ENCODE data around the gene CDR2. TPM values are rescaled to one million over a fixed set of nuclear protein-coding genes. Genes with fewer than 3 reads are reported as not detected.
A peak's percentile ranks its signal among the peaks of the same experiment; 100 is the strongest.

Gene CDR2
- 10 to 100 TPM; 22.7 to 38.4 (median 30.3) TPM for total RNA-seq

GRCh38 chr16:22374311-22375116, at the start of gene CDR2:
TSS of gene CDR2 (minus strand) at chr16:22374619. CDS start at chr16:22374309, 310 bp downstream.
- no peaks in the 10 kb centered on the region for H3K27me3 ChIP-seq
- TF ChIP-seq POLR2A (IDR thresholded peaks at IDR 0.05) (peak; percentile 89 to 91), CTCF (IDR thresholded peaks at IDR 0.05) (peak in 2 of 6 experiments; percentile 1 to 2)
- peak; percentile 97 to 99 (median 99) for DNase-seq

DNA sequence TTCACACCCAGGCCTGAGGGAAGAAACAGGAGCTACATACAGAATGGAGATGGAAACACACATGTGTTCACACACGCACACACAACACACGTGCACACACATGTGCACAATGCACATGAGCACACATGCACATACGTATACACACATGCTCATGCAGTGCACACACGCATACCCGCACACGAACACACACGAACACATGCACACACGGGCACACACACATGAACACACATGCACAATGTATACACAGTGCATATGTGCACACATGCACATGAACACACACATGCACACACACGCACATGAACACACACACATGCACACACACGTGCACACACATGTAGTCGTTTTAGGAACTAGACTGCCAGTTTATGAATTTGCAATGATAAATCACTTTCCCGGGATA, 49.3 kb upstream of the CDR2 start:
- H3K36me3 ChIP-seq, result peaks cover 0 to 31% (median 0%) of the 10 kb centered on the region in 3 donors
- H3K4me3 ChIP-seq, result no peak overlapping the region
- H3K27me3 ChIP-seq, result no peaks in the 10 kb centered on the region
- H3K4me1 ChIP-seq, result no peaks in the 10 kb centered on the region
- no peak for DNase-seq
- peak overlapping the region in 2 of 4 donors; percentile 9 to 58 for H3K27ac ChIP-seq
- TF ChIP-seq POLR2A (IDR thresholded peaks at IDR 0.05) (no peak), CTCF (IDR thresholded peaks at IDR 0.05) (no peak)
- H3K9me3 ChIP-seq, result no peaks in the 10 kb centered on the region

More at GRCh38 chr16:22374311-22375116, at the start of gene CDR2:
- Histone ChIP-seq H3K36me3 (no peaks in the 10 kb centered on the region), H3K4me1 (peaks cover 0 to 24% (median 4%) of the 10 kb centered on the region in 4 donors), H3K4me3 (peak within 1 kb of the TSS; percentile 82 to 98 (median 96)), H3K9me3 (no peaks in the 10 kb centered on the region), H3K27ac (peak within 1 kb of the TSS; percentile 90 to 93 (median 90))

GRCh38 chr16:22421136-22421535, 46.7 kb upstream of the CDR2 start:
- Histone ChIP-seq H3K27ac (no peak overlapping the region), H3K9me3 (no peaks in the 10 kb centered on the region), H3K27me3 (no peaks in the 10 kb centered on the region), H3K4me3 (no peak overlapping the region), H3K36me3 (peaks cover 0 to 18% (median 0%) of the 10 kb centered on the region in 3 donors), H3K4me1 (no peaks in the 10 kb centered on the region)
- no peak for DNase-seq
- TF ChIP-seq POLR2A (IDR thresholded peaks at IDR 0.05) (no peak), CTCF (IDR thresholded peaks at IDR 0.05) (no peak)

DNA sequence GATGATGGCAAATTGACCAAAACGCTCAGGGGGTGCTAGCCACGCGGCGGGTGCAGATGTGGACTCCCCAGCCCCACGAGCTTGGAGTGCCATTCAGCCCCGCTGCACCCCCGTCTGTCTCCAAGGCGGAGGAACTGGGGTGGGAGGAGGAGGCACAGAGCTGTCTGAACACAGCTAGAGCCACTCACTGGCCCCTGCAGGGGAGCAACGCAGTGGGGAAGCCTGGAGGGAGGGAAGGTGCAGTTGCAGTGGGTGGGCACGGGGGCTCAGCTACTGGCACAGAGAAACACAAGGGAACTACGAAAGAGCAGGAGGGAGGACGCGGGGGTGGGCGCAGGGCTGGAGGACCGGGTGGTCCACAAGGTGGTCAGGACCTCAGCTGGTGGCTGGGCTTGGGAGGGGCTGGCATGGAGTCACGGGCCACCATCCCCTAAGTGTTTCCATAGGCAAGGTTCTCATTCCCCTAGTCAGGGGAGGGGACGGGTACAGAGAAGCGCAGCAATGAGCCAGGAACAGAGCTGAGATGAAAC, 46.3 kb upstream of the CDR2 start:
- H3K27ac ChIP-seq, result no peak overlapping the region
- H3K9me3 ChIP-seq, result no peaks in the 10 kb centered on the region
- no peak overlapping the region for H3K4me3 ChIP-seq
- no peaks in the 10 kb centered on the region for H3K4me1 ChIP-seq
- H3K36me3 ChIP-seq, result peaks cover 0 to 18% (median 0%) of the 10 kb centered on the region in 3 donors
- H3K27me3 ChIP-seq, result no peaks in the 10 kb centered on the region
- no peak for DNase-seq
- TF ChIP-seq POLR2A (IDR thresholded peaks at IDR 0.05) (no peak), CTCF (IDR thresholded peaks at IDR 0.05) (no peak)

DNA sequence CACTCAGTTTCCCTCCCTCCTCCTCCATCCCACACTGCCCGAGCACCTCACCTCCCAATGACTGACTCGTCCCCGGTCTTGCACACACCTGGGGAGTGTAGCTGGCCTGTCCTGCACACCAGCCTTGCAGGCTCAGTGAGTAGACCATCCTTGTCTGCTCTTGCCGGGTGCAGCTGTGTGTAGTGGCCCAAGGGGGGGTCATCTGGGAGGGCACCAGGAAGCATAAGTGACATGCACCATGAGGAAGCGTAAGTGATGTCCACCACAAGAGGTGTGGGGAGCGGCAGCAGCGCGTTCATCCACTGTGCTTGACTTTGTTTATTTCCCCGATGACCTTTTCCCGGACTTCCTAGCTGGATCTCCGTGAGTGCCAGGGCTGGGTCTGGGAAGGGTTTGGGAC, 45.5 kb upstream of the CDR2 start:
- H3K36me3 ChIP-seq, result peaks cover 0 to 15% (median 0%) of the 10 kb centered on the region in 3 donors

More for the DNA sequence above, 45.5 kb upstream of the CDR2 start:
- Histone ChIP-seq H3K4me1 (no peaks in the 10 kb centered on the region), H3K27ac (no peak overlapping the region), H3K27me3 (no peaks in the 10 kb centered on the region), H3K9me3 (no peaks in the 10 kb centered on the region), H3K4me3 (no peak overlapping the region)
- DNase-seq, result no peak
- no peak for TF ChIP-seq POLR2A (IDR thresholded peaks at IDR 0.05)
- TF ChIP-seq CTCF (IDR thresholded peaks at IDR 0.05), result no peak

Measured in Peyer's patch (tissue), 4 donors.